Esophagus squamous epithelium (tissue), 5 donors: Measurements from ENCODE around the gene MEAK7. TPM values are rescaled to one million over a fixed set of nuclear protein-coding genes. Genes with fewer than 3 reads are reported as not detected.

Experiments
- DNase-seq: peaks from one replicate; lab custom pipeline; 2025; lab: John Stamatoyannopoulos, UW
- H3K27ac ChIP-seq, 4 donors: fragments of 200-600 bp; sonication (generic); one replicate each; pipeline ENCODE4 v1.5.1; 2016 to 2019; ENCODE audit warnings: mild to moderate bottlenecking in 1 of 4
- H3K27me3 ChIP-seq, 4 donors: fragments of 200-600 bp; sonication (generic); 1 replicate in 3 of 4; 2 replicates in 1 of 4; pipeline versions ENCODE4 v1.5.1 to v1.6.0; 2017 to 2021; ENCODE audit warnings: antibody characterized with exemption in 1 of 4
- H3K36me3 ChIP-seq, 3 donors: fragments of 200-600 bp; sonication (generic); one replicate each; pipeline ENCODE4 v1.5.1; 2016 to 2019
- H3K4me1 ChIP-seq, 3 donors: fragments of 200-600 bp; sonication (generic); one replicate each; pipeline ENCODE4 v1.5.1; 2017 to 2019
- H3K4me3 ChIP-seq, 4 donors: fragments of 200-600 bp; sonication (generic); 1 replicate in 3 of 4; 2 replicates in 1 of 4; pipeline ENCODE4 v1.5.1; 2016 to 2019; ENCODE audit warnings: mild to moderate bottlenecking in 2 of 4, moderate library complexity in 1 of 4
- H3K9me3 ChIP-seq, 3 donors: fragments of 200-600 bp; sonication (generic); one replicate each; pipeline ENCODE4 v1.5.1; 2016 to 2019
- POLR2A ChIP-seq, 4 donors: fragments of 450-650 bp; IDR thresholded peaks; one replicate each; pipeline ENCODE4 v1.6.1; 2017; ENCODE audit warnings: antibody characterized with exemption in 4 of 4, mild to moderate bottlenecking in 4 of 4, moderate library complexity in 3 of 4
- WGBS, 2 donors: methylation state at CpG; one replicate each; pipeline ENCODE4 v1.1.5; 2018; 5-methylcytosine and 5-hydroxymethylcytosine counted together
- intact Hi-C: fragments of 100-400 bp; cut with DNase I; formaldehyde crosslinking; loops from one replicate; pipeline ENCODE4 v1.15.0; 2022
- total RNA-seq, 4 donors: library from RNA; depleted of rRNA; stranded (reverse); fragments of >200 nt; gene quantifications; one replicate each; pipeline ENCODE4 v1.1.0, GENCODE V29; 2016
- TF ChIP-seq, protein P1 (sequence below), 6 experiments: fragments of 450-650 bp in 4 of 6; fragments of 200-600 bp in 2 of 6; sonication (generic) in 2 of 6; IDR thresholded peaks; one replicate each; pipeline ENCODE4 v1.5.1; 2016 to 2019; ENCODE audit warnings: antibody characterized with exemption in 6 of 6, mild to moderate bottlenecking in 4 of 6, moderate library complexity in 4 of 6
- donor health status: DM: yes; HTN: yes; CAD: no.

MEAK7 gene
- total RNA-seq, 4 donors from 2014 or later: 20.2 to 35.9 (median 29.9) TPM

GRCh38 chr16:84476401-84476800 is 28.1 kb downstream of the MEAK7 start:
- Histone ChIP-seq H3K4me1 (no peaks in the 10 kb centered on the region), H3K27ac (no peak overlapping the region), H3K27me3 (no peaks in the 10 kb centered on the region), H3K4me3 (no peak overlapping the region), H3K36me3 (peaks cover 23 to 75% (median 24%) of the 10 kb centered on the region in 3 donors), H3K9me3 (no peaks in the 10 kb centered on the region)
- TF ChIP-seq POLR2A (IDR thresholded peaks at IDR 0.05): no peak
- TF ChIP-seq, protein P1, sequence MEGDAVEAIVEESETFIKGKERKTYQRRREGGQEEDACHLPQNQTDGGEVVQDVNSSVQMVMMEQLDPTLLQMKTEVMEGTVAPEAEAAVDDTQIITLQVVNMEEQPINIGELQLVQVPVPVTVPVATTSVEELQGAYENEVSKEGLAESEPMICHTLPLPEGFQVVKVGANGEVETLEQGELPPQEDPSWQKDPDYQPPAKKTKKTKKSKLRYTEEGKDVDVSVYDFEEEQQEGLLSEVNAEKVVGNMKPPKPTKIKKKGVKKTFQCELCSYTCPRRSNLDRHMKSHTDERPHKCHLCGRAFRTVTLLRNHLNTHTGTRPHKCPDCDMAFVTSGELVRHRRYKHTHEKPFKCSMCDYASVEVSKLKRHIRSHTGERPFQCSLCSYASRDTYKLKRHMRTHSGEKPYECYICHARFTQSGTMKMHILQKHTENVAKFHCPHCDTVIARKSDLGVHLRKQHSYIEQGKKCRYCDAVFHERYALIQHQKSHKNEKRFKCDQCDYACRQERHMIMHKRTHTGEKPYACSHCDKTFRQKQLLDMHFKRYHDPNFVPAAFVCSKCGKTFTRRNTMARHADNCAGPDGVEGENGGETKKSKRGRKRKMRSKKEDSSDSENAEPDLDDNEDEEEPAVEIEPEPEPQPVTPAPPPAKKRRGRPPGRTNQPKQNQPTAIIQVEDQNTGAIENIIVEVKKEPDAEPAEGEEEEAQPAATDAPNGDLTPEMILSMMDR (IDR thresholded peaks at IDR 0.05): no peak
- WGBS, 2 donors: 87 to 95% methylated on average over 8 of the region's 8 CpGs
- intact Hi-C loops: no loop called here
- no peak for DNase-seq

DNA sequence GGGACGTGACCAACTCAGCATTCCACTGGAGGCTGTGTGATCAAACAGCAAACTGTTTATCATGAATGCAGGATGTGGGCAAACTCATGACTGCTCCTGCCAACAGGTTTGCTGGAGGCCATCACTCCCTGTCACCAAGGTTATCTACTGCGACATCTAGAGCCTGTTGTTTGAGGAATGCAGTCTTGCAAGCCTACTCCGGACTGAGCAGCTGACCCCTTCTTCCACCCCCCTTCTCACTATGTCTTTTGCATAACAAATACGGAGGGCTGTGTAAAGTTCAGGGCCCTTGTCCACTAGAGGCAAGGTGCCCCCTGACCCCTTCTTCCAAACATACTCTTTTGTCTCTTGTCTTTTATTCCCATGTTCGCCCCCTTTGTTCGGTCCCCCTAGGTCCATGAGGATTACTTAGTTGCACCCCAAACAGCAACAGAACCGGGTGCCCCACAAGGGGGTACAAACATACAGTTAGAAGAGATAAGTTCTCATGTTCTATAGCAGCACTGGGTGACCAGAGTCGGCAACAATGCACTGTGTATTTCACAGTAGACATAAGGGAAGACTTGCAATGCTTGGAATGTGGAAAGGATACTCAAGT is 28.7 kb downstream of the MEAK7 start:
- no peaks in the 10 kb centered on the region for H3K9me3 ChIP-seq
- H3K36me3 ChIP-seq: peaks cover 17 to 71% (median 23%) of the 10 kb centered on the region in 3 donors
- H3K27ac ChIP-seq: no peak overlapping the region
- 78 to 83% methylated on average over 7 to 8 of the region's 8 CpGs for WGBS, 2 donors
- TF ChIP-seq, protein P1 (IDR thresholded peaks at IDR 0.05): no peak
- no peak for TF ChIP-seq POLR2A (IDR thresholded peaks at IDR 0.05)
- no peak overlapping the region for H3K4me3 ChIP-seq
- H3K27me3 ChIP-seq: no peaks in the 10 kb centered on the region
- intact Hi-C loops: no loop called here
- no peaks in the 10 kb centered on the region for H3K4me1 ChIP-seq
- no peak for DNase-seq

DNA sequence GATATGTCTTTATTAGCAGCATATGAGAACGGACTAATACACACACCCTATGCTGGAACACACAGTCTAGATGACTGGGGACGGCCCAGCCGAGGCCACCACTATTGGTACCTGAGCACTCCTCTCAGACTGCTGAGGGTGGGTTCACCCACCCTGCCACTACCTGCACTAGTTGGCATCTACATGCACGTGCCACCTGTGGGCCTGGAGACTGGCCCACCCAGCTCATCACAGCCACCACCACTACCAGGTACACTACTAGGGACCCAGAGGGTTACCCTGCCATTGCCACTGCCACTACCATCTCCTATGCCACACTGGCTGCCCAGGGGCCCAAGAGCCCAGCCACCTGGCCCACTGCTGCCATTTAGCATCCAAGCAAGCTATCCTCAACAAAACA is 32.5 kb downstream of the MEAK7 start:
- H3K9me3 ChIP-seq: peaks cover 0 to 13% (median 5%) of the 10 kb centered on the region in 3 donors
- no peaks in the 10 kb centered on the region for H3K27me3 ChIP-seq
- TF ChIP-seq, protein P1 (IDR thresholded peaks at IDR 0.05): no peak
- no peak for TF ChIP-seq POLR2A (IDR thresholded peaks at IDR 0.05)
- no peak overlapping the region for H3K4me3 ChIP-seq
- no peak overlapping the region for H3K27ac ChIP-seq
- intact Hi-C loops: no loop called here
- 40 to 97% methylated on average over 2 to 3 of the region's 4 CpGs for WGBS, 2 donors
- DNase-seq: no peak
- no peaks in the 10 kb centered on the region for H3K4me1 ChIP-seq
- peaks cover 0 to 63% (median 5%) of the 10 kb centered on the region in 3 donors for H3K36me3 ChIP-seq

GRCh38 chr16:84471316-84471715 is 33.1 kb downstream of the MEAK7 start:
- 90 to 95% methylated on average over 5 to 7 of the region's 7 CpGs for WGBS, 2 donors
- Histone ChIP-seq H3K27ac (no peak overlapping the region), H3K27me3 (no peaks in the 10 kb centered on the region), H3K9me3 (peaks cover 0 to 13% (median 8%) of the 10 kb centered on the region in 3 donors), H3K4me3 (no peak overlapping the region), H3K4me1 (no peaks in the 10 kb centered on the region), H3K36me3 (peaks cover 0 to 63% (median 5%) of the 10 kb centered on the region in 3 donors)
- intact Hi-C loops: no loop called here
- no peak for DNase-seq
- TF ChIP-seq POLR2A (IDR thresholded peaks at IDR 0.05): no peak
- TF ChIP-seq, protein P1 (IDR thresholded peaks at IDR 0.05): no peak

- no peak for TF ChIP-seq POLR2A (IDR thresholded peaks at IDR 0.05)
- TF ChIP-seq, protein P1 (IDR thresholded peaks at IDR 0.05): no peak
- peaks cover 0 to 79% (median 5%) of the 10 kb centered on the region in 3 donors for H3K36me3 ChIP-seq
- DNase-seq: no peak
- H3K27me3 ChIP-seq: no peaks in the 10 kb centered on the region
- peaks cover 0 to 13% (median 8%) of the 10 kb centered on the region in 3 donors for H3K9me3 ChIP-seq
- peaks cover 0 to 6% (median 0%) of the 10 kb centered on the region in 3 donors for H3K4me1 ChIP-seq
- no peak overlapping the region for H3K4me3 ChIP-seq
- no peak overlapping the region for H3K27ac ChIP-seq
- intact Hi-C loops: no loop called here
These were observed 36.8 kb downstream of the MEAK7 start for GRCh38 chr16:84467709-84468108.
